HG03432 (cell line): ENCODE measurements around the gene MEGF11.
"Not testable (repeated sequence)": the region's sequence is repeated elsewhere in the genome, so short reads cannot be mapped to it uniquely, and the experiment has no call there.

Experiments used
- ATAC-seq: cut with Tn5 transposase; IDR thresholded peaks from one replicate; pipeline ENCODE4 v1.9.1; 2021; ENCODE audit warnings: mild to moderate bottlenecking, moderate library complexity; ENCODE audit not compliant: unreplicated experiment

The MEGF11 gene

DNA sequence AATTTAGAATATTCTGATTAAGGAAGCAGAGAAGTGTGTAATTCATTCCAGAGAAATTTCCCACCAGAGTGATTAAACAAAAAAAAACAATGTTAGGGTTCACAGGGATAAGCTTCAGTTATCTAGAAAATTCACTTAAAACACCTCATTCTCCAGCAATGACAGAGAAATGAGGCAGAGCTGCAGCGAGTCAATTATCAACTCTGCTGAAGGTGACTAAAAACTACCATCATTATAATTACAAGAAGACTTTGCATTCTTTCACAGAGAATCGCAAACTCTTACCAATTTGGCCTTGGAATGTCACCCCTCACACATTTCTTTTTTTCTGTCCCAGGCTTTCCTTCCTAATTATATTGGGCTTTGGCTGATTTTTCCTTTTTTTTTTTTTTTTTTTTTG, 267.1 kb downstream of the MEGF11 start:
- no peak for ATAC-seq

DNA sequence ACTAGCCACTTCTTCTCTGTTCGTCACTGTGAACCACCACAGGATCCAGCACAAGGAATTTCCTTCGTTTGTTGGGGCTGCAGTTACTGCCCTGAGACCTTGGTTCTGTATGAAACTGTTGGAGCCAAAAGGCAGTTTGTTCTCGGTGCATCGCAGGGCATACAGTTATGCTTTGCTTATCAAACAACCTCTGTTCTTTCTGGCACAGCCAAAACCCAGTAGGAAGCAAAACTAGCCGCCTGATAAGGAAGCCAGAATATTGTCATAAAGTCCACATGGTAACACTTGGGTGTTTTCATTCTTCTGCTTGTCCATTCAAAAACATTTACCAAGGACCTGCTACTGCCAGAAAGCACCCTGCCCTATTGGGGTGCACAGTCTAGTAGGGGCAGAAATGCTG, 268.2 kb downstream of the MEGF11 start:
- ATAC-seq = no peak

DNA sequence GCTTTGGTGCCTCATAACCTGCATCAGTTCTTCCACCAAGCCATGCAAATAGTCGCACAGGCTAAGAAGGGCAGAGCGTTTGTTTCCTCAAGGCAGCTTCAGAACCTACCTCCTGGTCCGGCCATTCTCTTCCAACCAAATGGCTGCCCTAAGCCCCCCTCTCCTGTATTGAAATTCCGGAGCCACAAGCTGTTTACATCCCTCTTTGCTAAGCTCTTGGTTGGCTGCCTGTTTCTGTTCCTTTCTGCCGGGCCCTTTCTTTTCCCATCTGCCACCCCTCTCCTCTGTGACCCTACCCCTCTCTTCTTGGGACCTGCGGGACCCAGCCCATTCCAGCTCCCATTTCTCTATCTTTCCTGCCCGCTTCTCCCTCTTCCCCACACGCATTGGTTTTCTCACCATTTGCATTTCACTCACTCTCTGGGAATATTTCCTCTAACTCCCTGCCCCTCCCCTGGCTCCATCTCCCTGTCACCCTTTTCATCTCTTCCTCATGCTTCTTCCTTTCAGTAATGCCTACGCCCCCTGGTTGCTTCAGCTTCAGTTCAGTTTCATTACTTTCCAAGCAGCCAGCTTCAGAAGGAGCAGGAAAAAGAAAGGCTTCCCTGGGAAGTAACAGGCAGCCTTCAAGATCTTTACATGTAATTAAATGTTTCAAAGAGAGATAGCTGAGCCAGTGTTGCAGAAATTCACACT, 270.8 kb downstream of the MEGF11 start:
- ATAC-seq = no peak

DNA sequence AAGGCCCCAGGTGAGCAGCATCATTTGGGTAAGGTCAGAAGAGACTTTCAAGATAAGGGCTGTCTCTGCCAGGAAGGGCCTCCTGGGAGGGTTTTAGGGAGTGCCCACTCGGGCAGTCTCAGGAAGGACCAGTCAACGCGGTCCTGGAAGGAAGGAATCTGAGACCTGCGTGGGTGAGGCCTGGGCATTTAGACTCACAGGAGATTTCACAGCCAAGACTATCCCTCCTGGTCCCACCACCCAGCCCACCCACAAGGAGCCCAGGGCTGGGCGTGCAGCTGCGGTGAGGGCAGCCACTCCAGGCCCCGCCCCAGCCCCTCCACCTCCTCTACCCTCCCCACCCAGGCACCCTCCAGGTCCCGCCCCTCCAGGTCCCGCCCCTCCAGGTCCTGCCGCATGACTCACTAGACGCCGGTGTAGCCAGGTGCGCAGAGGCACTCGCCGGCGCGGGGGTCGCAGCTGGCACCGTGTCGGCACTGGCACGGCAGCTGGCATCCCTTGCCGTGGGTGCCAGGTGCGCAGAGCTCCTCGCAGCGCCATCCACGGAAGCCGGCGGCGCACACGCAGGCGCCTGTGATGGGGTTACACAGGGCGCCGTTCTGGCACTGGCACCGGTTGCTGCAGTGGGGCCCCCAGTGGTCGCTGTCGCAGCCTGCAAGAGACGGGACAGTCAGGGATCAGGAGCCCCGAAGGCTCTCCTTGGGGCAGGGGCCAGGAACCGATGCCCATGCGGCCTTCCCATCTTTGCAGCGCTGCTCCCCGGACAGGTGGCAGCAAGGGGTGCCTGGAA, 271.5 kb downstream of the MEGF11 start:
- ATAC-seq = peak; percentile 72

DNA sequence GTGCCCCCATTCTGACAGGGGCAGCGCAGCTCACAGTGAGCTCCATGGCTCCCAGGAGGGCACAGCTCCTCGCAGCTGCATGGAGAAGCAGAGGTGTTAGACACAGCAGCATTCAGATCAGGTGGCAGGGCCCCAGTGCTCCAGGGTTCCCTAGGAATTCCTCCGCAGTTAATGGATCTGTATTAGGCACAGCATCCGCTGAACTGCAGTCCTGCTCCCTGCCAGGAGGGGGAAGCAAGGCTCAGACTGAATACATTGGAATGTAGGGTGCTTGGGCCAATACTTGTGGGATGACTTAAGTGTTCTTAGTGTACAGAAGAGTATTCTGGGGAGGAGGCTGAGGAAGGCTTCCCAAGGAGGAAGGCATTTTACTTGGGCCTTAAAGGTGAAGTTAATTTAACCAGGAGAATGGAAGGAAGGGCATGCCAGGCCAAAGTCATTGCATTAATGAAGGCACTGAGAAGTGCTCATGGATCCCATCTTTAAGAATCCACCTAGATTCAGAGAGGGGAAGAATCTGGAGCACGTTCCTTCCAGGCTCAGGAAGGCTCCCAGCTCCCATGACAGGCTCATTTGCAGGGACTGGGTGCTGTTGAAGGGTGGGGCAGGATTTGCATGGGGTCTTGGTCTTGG, 272.6 kb downstream of the MEGF11 start:
- no peak for ATAC-seq

DNA sequence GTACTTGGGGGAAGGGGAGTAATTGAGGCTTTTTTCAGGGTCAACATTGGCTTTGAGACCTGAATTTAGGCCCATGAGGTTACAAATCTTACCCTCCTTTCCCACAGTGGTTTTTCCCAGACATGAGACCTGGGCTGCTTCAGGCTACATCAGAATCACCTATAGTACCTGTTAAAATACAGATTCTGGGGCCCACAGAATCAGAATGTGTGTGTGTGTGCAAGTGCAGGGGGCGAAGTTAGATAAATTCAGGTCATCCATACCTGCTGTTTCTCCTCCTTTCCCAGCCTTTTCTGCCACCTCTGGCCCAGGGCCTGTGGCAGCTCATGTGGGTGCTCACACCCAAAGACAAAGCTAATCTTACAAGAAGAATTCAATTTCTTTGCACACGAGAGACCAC, 273.7 kb downstream of the MEGF11 start:
- ATAC-seq = no peak

DNA sequence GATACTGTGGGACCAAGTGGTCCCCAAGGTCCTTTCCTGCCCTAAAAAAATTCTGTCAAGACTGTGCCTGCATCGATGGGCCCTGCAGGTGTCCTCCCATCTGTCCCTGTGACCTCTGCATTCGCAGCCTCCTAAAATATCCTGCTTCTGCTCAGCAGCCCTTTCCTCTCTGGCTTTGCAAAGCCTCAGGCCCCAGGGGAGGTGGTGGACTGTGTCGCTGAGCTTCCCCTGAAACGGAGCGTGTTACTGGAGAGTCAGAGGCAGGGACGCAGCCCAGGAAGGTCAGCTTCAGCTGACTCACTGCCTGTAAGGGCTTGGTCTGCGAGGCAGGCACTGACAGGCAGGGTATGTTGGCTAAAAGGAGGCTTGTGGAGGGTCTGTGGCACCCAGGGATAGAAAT, 274.2 kb downstream of the MEGF11 start:
- no peak for ATAC-seq

DNA sequence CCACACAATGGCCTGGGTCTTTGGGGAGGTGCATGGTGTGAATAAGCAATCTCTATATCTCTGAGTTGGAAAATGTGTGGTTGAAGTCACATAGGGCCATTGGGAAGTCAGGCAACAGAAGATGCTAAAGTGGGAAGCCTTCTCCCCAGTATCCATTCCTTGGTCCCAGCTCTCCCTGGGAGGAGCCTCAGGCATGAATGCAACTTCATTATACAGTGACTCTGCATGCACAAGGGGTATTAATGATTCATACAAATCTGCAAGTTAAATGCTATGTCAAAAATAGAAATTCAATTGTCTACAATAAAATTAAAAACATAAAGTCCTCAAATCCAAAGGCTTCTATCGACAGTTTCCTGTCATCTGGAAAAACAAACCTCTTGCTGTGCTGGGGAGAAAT, 275.4 kb downstream of the MEGF11 start:
- ATAC-seq = no peak

DNA sequence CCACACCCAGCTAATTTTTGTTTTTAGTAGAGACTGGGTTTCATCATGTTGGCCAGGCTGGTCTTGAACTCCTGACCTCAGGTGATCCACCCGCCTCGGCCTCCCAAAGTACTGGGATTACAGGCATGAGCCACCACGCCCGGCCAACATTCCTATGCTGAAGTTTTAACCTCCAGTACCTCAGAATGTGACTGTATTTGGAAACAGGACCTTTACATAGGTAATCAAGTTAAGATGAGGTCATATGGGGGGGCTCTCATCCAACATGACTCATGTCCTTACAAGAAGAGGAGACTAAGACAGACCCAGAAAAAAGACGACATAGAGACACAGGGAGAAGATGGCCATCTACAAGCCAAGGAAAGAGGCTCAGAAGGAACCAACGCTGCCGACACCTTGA, 277.4 kb downstream of the MEGF11 start:
- ATAC-seq = not testable (repeated sequence)

DNA sequence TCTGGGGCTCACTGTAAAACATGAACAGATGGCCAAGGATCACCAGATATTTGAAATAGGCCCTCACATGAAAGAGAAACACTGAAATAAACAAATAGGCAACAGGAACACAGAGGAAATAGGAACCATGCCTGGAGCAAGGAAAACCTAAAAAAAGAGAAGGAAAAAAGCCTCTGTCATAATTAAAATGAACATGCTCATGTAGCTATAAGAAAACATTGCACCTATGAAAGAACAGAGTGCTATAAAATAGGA, 281.9 kb downstream of the MEGF11 start:
- no peak for ATAC-seq

DNA sequence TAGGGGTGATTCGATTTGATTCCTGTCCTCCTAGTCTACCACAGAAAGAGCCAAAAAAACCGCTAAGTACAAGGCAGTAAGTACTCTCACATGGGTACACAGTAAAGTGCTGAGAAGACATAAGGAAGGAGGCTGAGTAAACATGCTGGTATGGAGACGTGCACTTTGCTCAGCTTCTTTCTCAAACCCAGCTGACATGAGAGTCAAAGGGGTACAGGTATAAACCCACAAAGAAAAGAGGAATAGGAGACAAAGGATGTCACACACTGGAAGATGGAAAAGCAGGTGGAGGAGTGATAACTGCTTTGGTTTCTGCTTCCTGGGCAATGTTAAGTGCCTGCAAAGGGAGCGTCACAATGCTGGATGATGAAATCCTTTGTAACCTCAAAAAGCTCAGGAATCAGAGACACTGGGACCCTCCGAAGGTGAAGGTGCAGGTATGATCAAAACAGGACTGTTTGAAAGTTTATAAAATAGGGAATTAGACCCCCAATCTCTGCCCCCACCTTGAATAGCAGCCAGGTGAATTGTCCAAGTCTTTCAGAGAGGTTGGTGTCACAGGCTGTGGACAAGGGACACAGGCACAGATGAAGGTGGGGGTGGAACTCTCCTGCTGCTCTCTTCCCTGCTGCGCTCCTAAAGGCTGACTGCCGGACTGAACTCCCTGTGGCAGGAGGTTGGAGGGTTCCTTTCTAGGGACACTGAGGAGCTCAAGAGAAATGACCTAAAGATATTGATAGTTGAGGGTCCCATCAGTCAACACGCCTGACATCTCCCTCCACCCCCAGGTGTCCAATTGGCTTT, 282.4 kb downstream of the MEGF11 start:
- no peak for ATAC-seq

DNA sequence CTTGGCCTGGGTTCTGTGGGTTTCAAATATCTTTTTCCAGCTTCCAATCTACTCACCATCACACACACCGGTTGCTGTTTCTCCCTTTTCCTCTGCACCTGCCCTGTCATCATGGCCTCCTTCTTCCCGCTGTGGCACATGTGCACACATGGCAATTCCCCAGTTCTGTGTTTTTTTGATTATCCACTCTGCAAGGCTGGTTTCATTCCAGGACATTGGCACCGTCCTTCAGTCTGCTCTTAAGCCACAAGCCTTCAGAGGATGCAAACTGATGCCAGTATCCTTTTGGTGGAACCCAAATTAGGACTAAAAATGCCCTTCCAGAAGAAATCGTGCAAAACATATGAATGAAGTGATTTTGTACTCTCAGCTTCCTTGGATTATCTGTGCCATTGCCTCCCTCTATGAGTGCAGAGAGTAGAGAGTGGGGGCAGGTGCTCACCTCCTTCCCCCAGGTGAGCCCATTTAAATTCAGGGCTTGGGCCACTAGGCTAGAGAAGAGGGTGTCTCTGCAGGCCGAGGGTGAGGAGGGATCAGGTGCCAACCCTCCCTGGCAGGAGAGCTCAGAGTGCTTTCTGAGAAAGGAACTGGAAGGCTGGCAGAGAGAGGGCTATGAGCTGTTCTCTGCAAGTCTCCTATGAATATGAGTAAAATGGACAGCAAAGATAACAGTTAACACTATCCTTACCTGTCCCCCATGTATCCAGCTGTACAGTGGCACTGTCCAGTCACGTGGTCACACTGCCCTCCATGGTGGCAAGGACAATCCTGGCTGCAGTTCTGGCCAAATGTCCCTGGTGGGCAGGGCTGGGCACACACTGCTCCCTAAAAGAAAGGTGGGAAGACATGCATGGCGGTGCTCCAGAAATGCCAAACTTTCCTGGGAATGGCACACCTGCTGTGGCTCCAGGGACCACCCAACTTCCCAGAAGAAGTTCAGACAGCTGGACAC, 283.4 kb downstream of the MEGF11 start:
- no peak for ATAC-seq

DNA sequence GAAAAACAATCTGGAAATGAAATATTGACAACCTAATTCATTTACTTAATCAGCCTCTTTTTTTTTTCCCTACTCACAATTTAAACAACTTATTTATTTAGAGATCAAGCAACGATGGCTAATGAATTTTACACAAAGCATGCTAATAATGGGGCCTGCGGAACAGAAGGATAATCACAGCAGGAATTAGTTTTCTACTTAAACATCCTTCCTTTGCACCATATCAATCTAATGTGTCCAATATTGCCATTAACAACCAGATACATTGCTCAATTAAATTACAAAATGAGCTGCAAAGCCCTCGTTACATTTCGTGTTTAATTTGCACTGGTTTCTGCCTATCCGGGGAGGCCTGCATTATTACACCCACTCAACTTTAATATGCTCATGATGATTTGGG, 285.0 kb downstream of the MEGF11 start:
- ATAC-seq = no peak

DNA sequence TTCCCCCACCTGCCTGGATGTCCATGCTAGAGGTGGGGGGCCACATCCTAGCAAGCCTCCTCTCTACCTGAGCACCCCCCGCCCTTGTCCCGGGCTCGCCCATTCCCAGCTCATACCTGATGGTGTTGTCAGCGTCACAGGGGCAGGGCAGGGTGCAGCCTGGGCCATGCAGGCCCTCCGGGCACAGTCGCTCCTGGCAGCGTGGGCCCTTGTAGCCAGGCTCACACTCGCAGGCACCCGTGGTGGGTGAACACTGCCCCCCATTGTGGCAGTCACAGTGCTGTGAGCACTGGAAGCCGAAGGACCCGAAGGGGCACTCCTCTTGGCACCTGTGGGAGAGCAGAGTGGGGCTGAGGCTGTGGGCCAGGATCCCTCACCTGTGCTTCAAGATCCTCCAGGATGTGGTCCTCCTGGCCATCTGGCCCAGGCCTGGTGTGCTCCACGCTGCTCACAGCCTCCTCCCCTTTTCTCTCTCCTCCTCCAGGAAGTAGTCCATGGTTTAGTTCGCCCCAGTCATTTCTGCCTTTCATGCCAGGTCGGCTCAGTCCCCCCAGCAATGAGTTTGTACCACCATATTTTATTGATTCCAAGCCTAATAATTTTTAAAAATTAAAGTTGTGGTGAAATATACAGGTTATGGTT, 288.6 kb downstream of the MEGF11 start:
- no peak for ATAC-seq

DNA sequence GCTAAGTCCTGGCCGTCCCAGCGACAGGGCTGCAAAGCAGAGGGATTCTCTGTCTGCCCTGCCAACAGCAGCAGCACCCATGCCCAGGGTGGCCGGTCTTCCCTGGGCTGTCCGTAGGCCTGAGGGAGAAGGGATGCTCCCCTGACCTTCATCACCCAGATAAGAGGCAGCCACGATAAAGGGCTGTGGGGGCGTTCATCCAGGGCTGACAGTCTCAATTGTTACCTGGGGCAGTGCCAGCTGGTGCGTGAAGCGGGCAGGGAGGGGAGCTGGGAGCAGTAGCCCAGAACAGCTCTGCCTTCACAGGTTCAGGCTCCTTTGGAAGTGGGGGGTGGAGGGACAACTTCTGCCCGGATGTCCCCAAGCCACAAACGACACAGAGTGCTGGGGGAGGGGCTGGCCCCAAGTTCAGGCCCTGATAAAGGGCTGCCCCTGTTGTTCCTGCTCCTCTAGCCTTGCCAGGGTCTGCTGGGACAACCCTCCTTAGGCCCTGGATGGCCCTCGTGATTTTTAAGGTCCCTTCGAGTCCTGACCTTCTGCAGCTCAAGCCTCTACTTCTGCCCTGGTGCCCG, 289.6 kb downstream of the MEGF11 start:
- no peak for ATAC-seq

DNA sequence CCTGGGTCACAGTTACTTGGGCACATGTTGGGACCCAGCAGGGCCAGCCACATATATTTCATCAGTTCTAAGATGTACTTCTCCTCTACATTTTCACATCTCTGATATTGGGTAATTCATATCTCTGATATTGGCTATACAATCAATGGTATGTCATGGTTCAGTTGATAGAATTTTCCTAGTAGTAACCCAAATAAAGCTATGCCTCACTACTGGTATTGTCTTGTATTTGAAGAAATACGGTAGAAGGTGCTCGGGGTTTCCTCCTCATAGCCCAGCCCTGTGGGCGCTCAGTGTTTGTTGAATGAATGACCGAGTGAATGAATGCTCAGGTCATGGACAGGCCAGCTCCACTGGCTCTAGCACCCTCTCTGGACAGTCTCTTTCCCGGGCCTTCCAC, 290.2 kb downstream of the MEGF11 start:
- ATAC-seq = no peak

DNA sequence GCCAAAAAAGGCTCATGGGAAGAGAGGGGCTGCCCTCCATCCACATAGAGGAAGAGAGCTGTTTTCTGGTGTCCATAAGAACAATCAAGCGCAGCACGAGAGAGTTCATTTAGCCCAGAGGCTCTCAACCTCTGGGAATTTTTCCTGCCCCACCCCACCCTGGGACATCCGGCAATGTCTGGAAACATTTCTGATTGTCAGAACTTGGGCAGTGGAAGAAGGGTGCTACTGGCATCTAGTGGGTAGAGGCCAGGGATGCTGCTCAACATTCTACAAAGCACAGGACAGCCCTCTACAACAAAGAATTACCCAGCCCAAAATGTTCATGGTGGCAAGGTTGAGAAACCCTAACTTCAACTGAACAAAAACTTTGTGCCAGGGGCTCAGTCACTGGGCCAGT, 291.4 kb downstream of the MEGF11 start:
- no peak for ATAC-seq

DNA sequence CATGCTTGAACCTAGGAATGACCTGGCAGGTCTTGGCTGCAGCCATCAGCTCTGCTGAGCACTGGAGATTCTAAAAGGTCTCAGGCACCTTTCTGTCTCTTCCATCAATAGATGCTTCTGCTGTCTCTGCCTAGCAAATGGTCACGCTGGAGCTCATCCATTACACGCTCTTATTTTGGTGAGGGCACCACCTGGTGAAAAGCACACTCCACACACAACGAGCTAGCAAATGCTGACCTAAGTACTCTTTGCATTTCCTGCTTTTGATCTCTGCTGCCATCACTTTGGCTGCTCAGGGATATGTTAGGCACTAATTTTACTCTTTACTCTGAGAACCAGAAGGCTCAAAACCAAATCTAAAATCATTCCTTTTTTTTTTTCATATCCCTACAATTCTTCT, 293.0 kb downstream of the MEGF11 start:
- ATAC-seq = no peak

DNA sequence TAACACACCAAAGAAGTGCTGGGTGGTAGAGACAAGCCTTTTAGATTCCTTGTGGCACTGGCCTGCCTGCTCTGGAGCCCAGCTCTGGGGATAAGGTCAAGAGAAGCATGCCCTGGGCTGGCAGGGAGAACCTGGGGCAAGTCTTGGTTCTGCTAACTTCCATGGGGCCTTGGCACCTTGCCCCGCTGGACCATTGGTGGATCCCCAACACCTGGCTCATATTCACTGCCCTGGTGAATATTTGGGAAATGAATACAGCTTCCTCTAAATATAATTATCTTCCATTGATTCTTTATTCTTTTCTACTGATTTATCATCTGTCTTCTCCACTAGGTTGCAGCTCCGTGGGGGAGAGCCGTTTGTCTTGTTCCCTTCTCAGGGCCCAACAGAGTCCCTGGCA, 294.7 kb downstream of the MEGF11 start:
- ATAC-seq = no peak

DNA sequence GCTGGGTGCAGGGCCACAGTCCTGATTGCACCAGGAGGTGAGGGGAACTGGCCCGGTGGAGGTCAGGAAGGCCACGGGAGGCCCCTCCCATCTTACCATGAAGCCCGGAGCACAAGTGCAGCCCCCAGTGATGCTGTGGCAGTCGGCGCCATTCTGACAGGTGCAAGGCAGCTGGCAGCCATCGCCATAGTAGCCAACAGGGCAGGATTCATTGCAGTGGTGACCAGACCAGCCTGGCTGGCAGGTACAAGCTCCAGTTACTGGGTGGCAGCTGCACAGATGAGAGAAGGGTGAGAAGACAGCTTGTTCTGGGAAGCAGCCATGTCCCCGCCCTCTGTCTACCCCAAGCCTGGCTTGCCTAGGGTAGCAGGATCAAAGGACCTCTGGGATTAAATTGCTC, 296.1 kb downstream of the MEGF11 start:
- ATAC-seq = no peak
